C4-2B (cell line): ENCODE measurements around the gene ITGA2B.
"Not testable (repeated sequence)": the region's sequence is repeated elsewhere in the genome, so short reads cannot be mapped to it uniquely, and the experiment has no call there.

ENCODE experiments used
- H3K27ac ChIP-seq: fragments of 450-650 bp; 2 replicates; pipeline ENCODE4 v1.5.1; 2017
- ZFX ChIP-seq: fragments of 450-650 bp; IDR thresholded peaks from 2 replicates; pipeline ENCODE4 v1.6.1; 2017
- TF ChIP-seq, protein P1 (sequence below): fragments of 450-650 bp; conservative IDR thresholded peaks from 2 replicates; pipeline ENCODE4 v1.5.1; 2017; ENCODE audit warnings: mild to moderate bottlenecking

ITGA2B gene

DNA sequence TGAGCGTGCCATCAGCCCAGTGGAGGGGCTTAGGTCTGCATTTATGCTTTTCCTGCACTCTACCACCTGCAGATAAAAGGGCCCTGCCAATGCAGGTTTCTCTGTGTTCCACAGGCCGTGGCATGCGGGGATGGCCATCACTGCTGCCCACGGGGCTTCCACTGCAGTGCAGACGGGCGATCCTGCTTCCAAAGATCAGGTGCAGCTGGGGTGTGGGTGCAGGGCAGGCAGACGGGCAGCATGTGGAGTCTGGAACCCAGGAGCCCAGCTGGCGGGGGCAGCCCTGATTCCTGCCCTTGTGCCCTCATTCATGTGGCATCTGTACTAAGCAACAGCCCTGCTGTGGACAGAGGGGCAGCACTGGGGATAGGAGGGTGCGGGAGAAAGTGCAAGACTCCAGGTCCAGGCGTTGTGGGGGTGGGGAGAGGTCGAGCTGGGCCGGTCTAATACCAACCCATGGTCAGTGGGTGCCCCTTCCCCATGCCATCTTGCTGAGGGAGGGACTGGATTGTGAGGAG is 39.8 kb downstream of the ITGA2B start:
- TF ChIP-seq ZFX, result no peak
- TF ChIP-seq, protein P1, sequence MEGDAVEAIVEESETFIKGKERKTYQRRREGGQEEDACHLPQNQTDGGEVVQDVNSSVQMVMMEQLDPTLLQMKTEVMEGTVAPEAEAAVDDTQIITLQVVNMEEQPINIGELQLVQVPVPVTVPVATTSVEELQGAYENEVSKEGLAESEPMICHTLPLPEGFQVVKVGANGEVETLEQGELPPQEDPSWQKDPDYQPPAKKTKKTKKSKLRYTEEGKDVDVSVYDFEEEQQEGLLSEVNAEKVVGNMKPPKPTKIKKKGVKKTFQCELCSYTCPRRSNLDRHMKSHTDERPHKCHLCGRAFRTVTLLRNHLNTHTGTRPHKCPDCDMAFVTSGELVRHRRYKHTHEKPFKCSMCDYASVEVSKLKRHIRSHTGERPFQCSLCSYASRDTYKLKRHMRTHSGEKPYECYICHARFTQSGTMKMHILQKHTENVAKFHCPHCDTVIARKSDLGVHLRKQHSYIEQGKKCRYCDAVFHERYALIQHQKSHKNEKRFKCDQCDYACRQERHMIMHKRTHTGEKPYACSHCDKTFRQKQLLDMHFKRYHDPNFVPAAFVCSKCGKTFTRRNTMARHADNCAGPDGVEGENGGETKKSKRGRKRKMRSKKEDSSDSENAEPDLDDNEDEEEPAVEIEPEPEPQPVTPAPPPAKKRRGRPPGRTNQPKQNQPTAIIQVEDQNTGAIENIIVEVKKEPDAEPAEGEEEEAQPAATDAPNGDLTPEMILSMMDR, result no peak
- H3K27ac ChIP-seq, result no peak overlapping the region

DNA sequence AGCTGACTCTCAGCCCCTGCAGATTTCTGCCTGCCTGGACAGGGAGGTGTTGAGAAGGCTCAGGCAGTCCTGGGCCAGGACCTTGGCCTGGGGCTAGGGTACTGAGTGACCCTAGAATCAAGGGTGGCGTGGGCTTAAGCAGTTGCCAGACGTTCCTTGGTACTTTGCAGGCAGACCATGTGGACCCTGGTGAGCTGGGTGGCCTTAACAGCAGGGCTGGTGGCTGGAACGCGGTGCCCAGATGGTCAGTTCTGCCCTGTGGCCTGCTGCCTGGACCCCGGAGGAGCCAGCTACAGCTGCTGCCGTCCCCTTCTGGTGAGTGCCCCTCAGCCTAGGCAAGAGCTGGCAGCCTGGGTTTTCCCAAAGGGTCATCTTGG is 40.5 kb downstream of the ITGA2B start:
- TF ChIP-seq, protein P1, result no peak
- no peak for TF ChIP-seq ZFX
- no peak overlapping the region for H3K27ac ChIP-seq

DNA sequence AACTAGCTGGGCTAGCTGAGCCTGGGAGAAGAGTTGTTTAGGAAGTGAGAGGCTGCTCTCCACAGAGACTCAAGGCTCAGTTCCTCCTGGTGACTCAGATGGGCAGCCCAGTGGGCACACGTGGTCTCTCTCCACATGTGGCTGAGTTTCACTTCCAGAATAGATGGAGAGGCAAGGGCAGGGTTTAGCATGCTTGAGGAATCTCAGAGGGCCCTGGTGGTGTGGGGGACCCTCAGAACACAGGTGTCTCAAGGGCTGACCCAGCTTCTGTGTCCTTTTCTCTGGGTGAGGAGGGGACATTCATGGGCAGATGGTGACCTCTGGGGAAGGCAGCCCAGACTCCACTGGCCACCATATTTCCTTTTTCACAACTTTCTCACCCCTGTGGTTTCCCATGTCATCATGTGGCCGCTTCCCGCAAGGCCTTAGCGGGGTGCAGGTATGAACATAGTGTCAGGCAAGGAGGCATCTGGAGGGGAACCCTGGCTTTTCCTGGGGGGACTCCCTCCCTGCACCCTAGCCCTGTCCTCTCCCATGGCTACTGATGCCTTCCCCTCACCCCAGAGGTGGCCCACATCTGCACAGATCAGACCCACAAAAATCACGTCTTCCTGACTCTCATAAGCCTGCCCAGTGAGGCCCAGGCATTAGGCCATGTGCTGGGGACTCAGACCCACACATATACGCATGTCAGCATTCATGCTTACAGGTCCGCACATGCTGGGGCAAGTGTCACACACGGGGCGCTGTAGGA is 41.0 kb downstream of the ITGA2B start:
- H3K27ac ChIP-seq, result no peak overlapping the region
- TF ChIP-seq, protein P1, result no peak
- no peak for TF ChIP-seq ZFX

DNA sequence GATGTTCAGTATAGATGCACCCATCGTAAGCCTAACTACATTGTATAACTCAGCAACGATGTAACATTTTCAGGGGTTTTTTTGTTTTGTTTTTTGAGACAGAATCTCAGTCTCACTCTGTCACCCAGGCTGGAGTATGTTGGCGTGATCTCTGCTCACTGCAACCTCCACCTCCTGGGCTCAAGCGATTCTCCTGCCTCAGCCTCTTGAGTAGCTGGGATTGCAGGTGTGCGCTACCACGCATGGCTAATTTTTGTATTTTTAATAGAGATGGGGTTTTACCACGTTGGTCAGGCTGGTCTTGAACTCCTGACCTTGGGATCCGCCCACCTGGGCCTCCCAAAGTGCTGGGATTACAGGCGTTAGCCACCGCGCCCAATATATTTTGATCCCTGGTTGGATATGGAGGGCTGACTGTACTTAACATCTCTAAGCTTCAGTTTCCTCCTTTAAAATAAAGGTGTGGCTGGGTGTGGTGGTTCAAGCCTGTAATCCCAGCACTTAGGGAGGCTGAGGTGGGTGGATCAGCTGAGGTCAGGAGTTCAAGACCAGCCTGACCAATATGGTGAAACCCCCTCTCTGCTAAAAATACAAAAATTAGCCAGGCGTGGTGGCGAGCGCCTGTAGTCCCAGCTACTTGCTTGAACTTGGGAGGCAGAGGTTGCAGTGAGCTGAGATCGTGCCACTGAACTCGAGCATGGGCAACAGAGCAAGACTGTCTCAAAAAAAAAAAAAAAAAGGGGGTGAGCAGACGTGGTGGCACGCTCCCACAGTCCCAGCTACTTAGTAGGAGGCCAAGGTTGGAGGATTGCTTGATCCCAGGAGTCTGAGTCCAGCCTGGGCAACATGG is 42.0 kb downstream of the ITGA2B start:
- not testable (repeated sequence) for H3K27ac ChIP-seq

DNA sequence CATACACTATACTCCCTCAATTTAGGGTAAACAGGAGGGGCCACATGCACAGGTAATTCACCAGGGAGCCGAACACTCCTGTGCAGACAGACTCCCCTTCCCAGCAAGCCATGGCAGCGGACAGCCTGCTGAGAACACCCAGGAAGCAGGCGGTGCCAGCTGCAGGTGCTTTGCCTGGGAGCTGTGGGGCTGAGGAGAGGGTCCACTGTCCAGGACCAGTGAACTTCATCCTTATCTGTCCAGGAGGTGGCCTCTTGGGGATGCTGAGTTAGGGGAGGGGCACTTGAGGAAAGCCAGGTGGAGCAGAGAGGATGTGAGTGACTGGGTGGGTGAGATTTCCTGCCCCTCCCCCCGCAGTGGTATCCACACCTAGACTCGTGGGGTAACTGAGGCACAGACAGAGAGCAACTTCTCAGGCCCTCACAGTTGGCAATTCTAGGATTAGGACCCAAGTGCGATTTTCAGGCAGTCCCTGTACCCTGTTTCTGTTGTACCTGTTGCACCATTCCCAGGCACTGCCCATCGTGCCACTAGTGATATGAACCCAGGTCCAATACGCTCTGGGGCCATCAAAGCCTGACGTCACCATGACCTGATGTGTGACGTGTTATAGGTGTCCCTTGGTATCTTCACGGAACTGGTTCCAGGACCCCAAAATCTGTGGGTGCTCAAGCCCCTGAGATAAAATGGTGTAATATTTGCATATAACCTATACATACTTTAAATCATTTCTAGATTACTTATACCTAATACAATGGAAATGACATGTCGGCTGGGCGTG is 43.2 kb downstream of the ITGA2B start:
- TF ChIP-seq ZFX, result no peak
- TF ChIP-seq, protein P1, result no peak
- no peak overlapping the region; the same call in 1 of the 2 replicates for H3K27ac ChIP-seq

DNA sequence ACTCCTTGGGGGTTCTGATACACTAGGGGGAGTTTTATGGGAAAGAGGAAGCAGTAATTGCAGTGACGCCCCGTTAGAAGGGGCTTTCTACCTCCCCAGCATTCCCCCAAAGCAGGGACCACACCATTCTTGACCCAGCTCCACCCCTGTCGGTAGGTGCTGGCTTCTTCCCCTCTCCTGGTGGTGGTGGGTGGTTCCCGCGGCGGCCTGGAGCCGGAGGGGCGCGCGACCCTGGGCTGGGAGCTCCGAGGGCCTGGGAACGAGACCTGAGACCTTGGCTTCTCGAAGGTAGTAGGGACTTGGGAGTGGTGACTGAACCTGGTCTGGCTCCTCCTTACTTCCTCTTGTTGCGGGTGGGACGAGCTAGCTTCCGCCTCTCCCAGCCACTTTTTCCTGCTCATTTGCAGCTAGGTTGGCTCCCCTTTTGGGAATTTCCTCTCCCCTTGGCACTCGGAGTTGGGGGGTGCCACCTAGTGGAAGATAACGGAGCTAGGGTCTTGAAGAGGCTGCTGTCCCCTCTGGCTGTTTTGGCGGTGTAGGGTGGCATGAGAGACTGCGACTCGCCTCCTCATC is 43.9 kb downstream of the ITGA2B start:
- TF ChIP-seq ZFX, result no peak
- TF ChIP-seq, protein P1, result no peak
- H3K27ac ChIP-seq, result peak overlapping the region; percentile 65

DNA sequence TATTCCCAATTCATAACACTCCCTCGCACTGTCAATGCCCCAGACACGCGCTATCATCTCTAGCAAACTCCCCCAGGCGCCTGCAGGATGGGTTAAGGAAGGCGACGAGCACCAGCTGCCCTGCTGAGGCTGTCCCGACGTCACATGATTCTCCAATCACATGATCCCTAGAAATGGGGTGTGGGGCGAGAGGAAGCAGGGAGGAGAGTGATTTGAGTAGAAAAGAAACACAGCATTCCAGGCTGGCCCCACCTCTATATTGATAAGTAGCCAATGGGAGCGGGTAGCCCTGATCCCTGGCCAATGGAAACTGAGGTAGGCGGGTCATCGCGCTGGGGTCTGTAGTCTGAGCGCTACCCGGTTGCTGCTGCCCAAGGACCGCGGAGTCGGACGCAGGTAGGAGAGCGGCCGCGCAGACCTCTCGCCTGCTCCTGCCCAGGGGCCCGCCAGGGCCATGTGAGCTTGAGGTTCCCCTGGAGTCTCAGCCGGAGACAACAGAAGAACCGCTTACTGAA is 44.5 kb downstream of the ITGA2B start, which contains the start of gene GRN:
Gene GRN (plus strand): TSS at position 364 of the 515 bp plus-strand sequence. CDS start 3,863 bp downstream, outside the sequence.
- H3K27ac ChIP-seq, result peak within 1 kb of the TSS; percentile 65
- TF ChIP-seq, protein P1, result no peak
- no peak for TF ChIP-seq ZFX
